Measurements from ENCODE around the gene BTBD17. TPM values are rescaled to one million over a fixed set of nuclear protein-coding genes. Genes with fewer than 3 reads are reported as not detected.

Gene BTBD17
- total and polyA plus RNA-seq, 12 donors, result 0.10 to 1.1 (median 0.46) TPM; not detected in 4

DNA sequence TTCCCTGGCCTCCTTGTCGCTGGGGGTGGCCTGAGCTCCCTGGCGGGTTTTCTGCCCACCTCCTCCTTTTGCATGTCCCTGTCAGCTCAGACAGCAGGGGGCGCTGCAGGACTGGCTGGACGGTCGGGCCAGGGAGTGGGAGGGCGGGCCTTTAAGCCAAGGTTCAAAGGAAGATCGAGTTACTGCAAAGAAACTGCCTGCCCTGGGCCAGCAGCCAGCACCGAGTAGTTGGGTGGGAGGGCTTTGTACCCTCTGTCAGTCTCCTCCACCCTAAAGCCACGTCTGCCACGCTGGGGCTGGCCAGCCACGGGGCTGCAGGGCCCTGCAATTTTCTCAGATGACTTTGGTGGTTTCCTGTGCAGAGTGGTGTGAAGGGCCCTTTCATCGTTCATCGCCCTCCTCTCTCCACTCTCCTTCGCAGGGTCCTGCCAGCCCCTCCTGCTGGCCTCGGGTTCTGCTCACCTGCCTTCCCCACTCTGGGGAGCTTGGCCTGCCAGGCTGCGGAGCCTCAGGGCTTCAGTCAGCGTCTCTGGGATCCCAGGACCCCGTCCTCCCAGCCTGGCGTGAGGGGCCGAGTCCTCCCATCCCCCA, 17.9 kb upstream of the BTBD17 start:
- WGBS, 4 donors, result 2 to 25% (median 18%) methylated on average over 7 to 20 of the region's 20 CpGs
- Histone ChIP-seq H3K27me3 (no peaks in the 10 kb centered on the region), H3K27ac (no peak overlapping the region), H3K4me1 (replicated peaks in 1 of 2) (peaks cover 5 to 7% of the 10 kb centered on the region in 2 donors), H3K9me3 (replicated peaks in 1 of 3) (no peaks in the 10 kb centered on the region), H3K4me3 (peak overlapping the region in 1 of 4 donors; percentile 13), H3K36me3 (replicated peaks in 1 of 2) (no peaks in the 10 kb centered on the region)
- TF ChIP-seq CTCF (IDR thresholded peaks at IDR 0.05) (peak; percentile 94 to 99 (median 98)), POLR2A (IDR thresholded peaks at IDR 0.05) (no peak)
- DNase-seq, result peak; percentile 89 to 96 (median 93)
- intact Hi-C loops (cut with DNase I), result loop anchor here (2.0 to 10.0 kb wide), 2 partner anchors 77 to 225 kb away; no protein-coding TSS in a partner anchor

GRCh38 chr17:74374858-74375257, 13.2 kb upstream of the BTBD17 start:
- Histone ChIP-seq H3K4me1 (replicated peaks in 1 of 2) (peaks cover 4% of the 10 kb centered on the region in 2 donors), H3K9me3 (replicated peaks in 1 of 3) (no peaks in the 10 kb centered on the region), H3K27me3 (no peaks in the 10 kb centered on the region), H3K4me3 (no peak overlapping the region), H3K36me3 (replicated peaks in 1 of 2) (no peaks in the 10 kb centered on the region), H3K27ac (no peak overlapping the region)
- DNase-seq, result no peak
- intact Hi-C loops (cut with DNase I), result loop anchor here in 1 of 2 donors (10.0 kb wide), 1 partner anchor 230 kb away; no protein-coding TSS in a partner anchor
- WGBS, 4 donors, result 78 to 84% (median 82%) methylated on average over 3 of the region's 3 CpGs
- TF ChIP-seq CTCF (IDR thresholded peaks at IDR 0.05) (no peak), POLR2A (IDR thresholded peaks at IDR 0.05) (no peak)

DNA sequence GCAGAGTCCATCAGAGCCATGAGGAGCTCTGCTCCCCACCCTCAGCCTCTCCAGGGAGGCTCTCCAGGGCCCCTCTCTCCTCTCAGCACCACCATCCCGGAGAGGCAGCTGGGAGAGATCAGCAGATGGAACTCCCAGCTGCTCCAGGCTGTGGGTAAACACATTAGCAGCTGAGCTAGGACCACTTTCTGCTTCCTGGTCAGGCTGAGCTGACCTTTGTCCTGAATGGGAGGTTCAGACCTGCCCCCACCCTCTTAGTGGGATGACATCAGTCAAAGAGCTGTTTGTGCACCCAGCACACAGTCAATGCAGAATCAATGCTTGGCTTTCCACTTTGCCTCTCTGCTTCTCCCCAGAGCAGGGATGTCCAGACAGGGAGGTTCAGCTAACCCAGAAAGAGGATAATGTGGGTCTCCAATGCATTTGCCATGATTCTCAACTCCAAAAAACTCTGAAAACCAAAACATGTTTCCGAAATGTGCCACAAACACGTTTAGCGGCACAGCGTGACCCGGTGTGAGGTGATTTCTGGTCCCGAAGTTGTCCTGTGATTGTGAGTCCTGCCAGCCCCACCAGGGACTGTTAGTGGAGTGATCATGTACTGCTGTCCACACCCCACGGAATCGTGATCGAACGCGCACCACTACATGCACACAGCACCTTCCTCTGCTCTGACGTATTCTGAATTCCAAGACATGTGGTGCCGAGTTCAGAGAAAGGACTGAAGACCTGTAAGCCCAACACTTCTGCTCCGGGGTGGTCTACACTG, 12.4 kb upstream of the BTBD17 start:
- 71 to 85% (median 79%) methylated on average over 8 to 15 of the region's 15 CpGs for WGBS, 4 donors
- TF ChIP-seq CTCF (IDR thresholded peaks at IDR 0.05) (no peak), POLR2A (IDR thresholded peaks at IDR 0.05) (no peak)
- H3K9me3 ChIP-seq (replicated peaks in 1 of 3), result no peaks in the 10 kb centered on the region
- intact Hi-C loops (cut with DNase I), result loop anchor here in 1 of 2 donors (10.0 kb wide), 1 partner anchor 231 kb away; no protein-coding TSS in a partner anchor
- no peak overlapping the region for H3K4me3 ChIP-seq
- H3K4me1 ChIP-seq (replicated peaks in 1 of 2), result no peaks in the 10 kb centered on the region
- H3K36me3 ChIP-seq (replicated peaks in 1 of 2), result no peaks in the 10 kb centered on the region
- no peak overlapping the region for H3K27ac ChIP-seq
- no peak for DNase-seq
- H3K27me3 ChIP-seq, result no peaks in the 10 kb centered on the region

- no peak for TF ChIP-seq CTCF (IDR thresholded peaks at IDR 0.05)
- no peak for TF ChIP-seq POLR2A (IDR thresholded peaks at IDR 0.05)
Observed at GRCh38 chr17:74372426-74372825, 10.8 kb upstream of the BTBD17 start.

More at GRCh38 chr17:74372426-74372825, 10.8 kb upstream of the BTBD17 start:
- H3K27ac ChIP-seq, result no peak overlapping the region
- H3K9me3 ChIP-seq (replicated peaks in 1 of 3), result no peaks in the 10 kb centered on the region
- H3K4me3 ChIP-seq, result no peak overlapping the region
- DNase-seq, result no peak
- no peaks in the 10 kb centered on the region for H3K27me3 ChIP-seq
- intact Hi-C loops (cut with DNase I), result loop anchor here in 1 of 2 donors (10.0 kb wide), 1 partner anchor 232 kb away; no protein-coding TSS in a partner anchor
- WGBS, 4 donors, result 87 to 92% (median 89%) methylated on average over 5 to 9 of the region's 9 CpGs
- no peaks in the 10 kb centered on the region for H3K36me3 ChIP-seq (replicated peaks in 1 of 2)
- H3K4me1 ChIP-seq (replicated peaks in 1 of 2), result no peaks in the 10 kb centered on the region

All from adrenal gland (tissue), 12 donors.